ENCODE results near the gene RASSF4.

Gene RASSF4

DNA sequence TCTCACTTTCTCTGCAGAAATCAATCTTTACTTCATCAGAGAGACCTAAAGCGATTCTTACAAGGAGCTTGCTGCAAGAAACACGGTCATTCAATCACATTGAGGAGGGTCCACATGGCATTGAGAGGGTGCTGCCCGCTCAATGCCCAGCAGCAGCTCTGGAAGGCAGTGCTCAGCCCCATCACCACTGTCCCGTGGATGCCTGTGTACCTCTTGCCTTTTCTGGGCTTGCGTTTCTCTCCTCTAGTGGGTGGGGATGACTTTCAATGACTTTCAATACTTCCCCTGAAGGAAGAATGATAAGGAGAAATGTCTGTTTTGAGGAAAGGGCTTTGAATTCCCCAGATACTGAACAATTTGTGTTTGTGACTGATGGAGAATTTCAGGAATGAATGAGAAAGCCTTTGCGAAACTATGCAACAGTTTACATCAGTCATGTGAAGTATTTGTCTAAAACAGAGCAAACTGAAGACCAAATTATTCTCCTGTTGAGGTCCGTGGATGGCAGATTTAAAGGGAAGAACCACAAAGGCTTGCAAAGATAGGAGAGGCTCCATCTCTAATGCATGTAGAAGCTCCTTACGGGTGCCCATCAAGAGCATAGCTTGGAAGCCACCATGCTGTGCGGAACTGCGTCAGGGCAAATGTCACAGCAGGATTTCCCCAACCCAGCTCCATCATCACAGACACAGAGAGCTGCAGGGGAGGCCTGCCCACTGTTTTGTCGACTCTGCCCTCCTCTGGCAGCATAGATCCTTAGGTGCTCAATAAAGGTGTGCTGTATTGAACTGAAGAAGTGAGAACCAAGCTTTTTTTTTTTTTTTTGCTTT lies 34.5 kb downstream of the RASSF4 start:
- Histone ChIP-seq H3K4ac (ENCODE audit: low read length) (no peak overlapping the region), H3K9me3 (replicated peaks in 1 of 2; ENCODE audit: control insufficient read depth in 2 of 2, insufficient read depth in 1 of 2, low read depth in 1 of 2, low read length in 2 of 2) (no peaks in the 10 kb centered on the region), H2AK5ac (ENCODE audit: low read depth, low read length) (no peak overlapping the region), H3K4me2 (ENCODE audit: insufficient read depth, low read length, poor library complexity, severe bottlenecking) (no peak overlapping the region), H3K27ac (replicated peaks; ENCODE audit: low read length) (no peak overlapping the region), H3K4me1 (ENCODE audit: control insufficient read depth in 2 of 2, insufficient read depth in 1 of 2, low read depth in 1 of 2, low read length in 2 of 2) (peaks cover 0 to 15% of the 10 kb centered on the region in 2 donors), H2BK5ac (ENCODE audit: low read length) (no peak overlapping the region), H2BK120ac (ENCODE audit: low read depth, low read length) (no peak overlapping the region), H3K79me1 (ENCODE audit: low read depth, low read length) (no peaks in the 10 kb centered on the region), H2BK15ac (ENCODE audit: low read length) (no peak overlapping the region), H3K36me3 (replicated peaks in 1 of 2; ENCODE audit: control insufficient read depth in 2 of 2, insufficient read depth in 2 of 2, low read length in 2 of 2) (no peaks in the 10 kb centered on the region), H3K18ac (ENCODE audit: low read length) (no peak overlapping the region), H3K27me3 (ENCODE audit: control insufficient read depth in 3 of 3, insufficient read depth in 3 of 3, low read depth in 1 of 3, low read length in 3 of 3) (no peaks in the 10 kb centered on the region), H4K91ac (ENCODE audit: low read depth, low read length, poor library complexity) (no peak overlapping the region), H3K23ac (ENCODE audit: low read depth, low read length, poor library complexity) (no peak overlapping the region), H3K9ac (ENCODE audit: low read depth, low read length, poor library complexity) (no peak overlapping the region), H4K8ac (ENCODE audit: low read depth, low read length) (no peak overlapping the region), H2BK12ac (ENCODE audit: low read length) (no peak overlapping the region), H2AFZ (ENCODE audit: low read length) (no peak overlapping the region), H3K4me3 (ENCODE audit: low read length in 2 of 2) (no peak overlapping the region), H3K14ac (ENCODE audit: low read length) (no peak overlapping the region)
- no CpG with 5 or more reads among the region's 11 CpGs for WGBS, 2 donors (ENCODE audit: extremely low coverage in 2 of 2, insufficient read length in 2 of 2, insufficient replicate concordance in 1 of 2)
- DNase-seq (ENCODE audit: low spot score), result no peak

DNA sequence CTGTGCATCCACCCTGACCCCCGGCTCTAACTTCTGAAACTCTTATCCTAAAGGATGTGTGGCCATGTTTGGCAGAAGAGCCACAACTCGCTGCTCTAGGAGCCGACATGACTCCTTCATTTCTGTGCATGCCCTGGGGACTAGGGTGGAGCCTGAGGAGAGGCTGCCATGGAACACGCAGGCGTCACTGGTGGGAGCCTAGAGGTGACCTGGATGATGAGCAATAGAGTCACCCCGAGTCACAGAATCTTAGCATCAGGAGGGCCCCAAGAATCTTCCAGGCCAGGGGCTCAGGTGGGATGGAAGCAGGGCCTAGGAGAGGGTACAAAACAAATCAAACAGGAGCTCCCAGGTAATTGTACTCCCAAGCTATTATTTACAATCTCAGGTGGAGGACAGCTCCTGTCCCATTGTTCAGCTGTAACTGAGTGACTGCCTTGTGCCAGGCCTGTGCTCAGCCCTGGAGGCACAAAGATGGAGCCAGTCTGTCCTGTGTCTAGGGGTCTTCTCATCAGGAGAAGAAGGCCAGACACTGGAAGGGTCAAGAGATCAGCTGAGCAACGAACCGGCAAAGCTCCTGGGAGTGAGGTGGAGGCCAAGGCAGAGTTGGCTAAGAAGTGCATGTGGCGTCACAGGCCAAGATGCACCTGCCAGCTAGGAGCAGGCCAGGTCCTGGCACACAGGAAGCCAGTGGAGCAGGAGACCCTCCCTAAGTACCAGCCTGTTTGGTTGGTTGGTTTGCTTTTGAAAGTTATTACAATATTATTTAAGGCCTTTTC lies 35.3 kb downstream of the RASSF4 start:
- no peak overlapping the region for H3K4ac ChIP-seq (ENCODE audit: low read length)
- no peak overlapping the region for H2BK12ac ChIP-seq (ENCODE audit: low read length)
- H2BK15ac ChIP-seq (ENCODE audit: low read length), result no peak overlapping the region
- H4K91ac ChIP-seq (ENCODE audit: low read depth, low read length, poor library complexity), result no peak overlapping the region
- H3K23ac ChIP-seq (ENCODE audit: low read depth, low read length, poor library complexity), result no peak overlapping the region
- no peak overlapping the region for H3K18ac ChIP-seq (ENCODE audit: low read length)
- no peaks in the 10 kb centered on the region for H3K36me3 ChIP-seq (replicated peaks in 1 of 2; ENCODE audit: control insufficient read depth in 2 of 2, insufficient read depth in 2 of 2, low read length in 2 of 2)
- H3K4me1 ChIP-seq (ENCODE audit: control insufficient read depth in 2 of 2, insufficient read depth in 1 of 2, low read depth in 1 of 2, low read length in 2 of 2), result peaks cover 0 to 14% of the 10 kb centered on the region in 2 donors
- no peaks in the 10 kb centered on the region for H3K27me3 ChIP-seq (ENCODE audit: control insufficient read depth in 3 of 3, insufficient read depth in 3 of 3, low read depth in 1 of 3, low read length in 3 of 3)
- no peak overlapping the region for H2BK5ac ChIP-seq (ENCODE audit: low read length)
- H2AK5ac ChIP-seq (ENCODE audit: low read depth, low read length), result no peak overlapping the region
- WGBS, 2 donors (ENCODE audit: extremely low coverage in 2 of 2, insufficient read length in 2 of 2, insufficient replicate concordance in 1 of 2), result no CpG with 5 or more reads among the region's 9 CpGs
- H3K4me2 ChIP-seq (ENCODE audit: insufficient read depth, low read length, poor library complexity, severe bottlenecking), result no peak overlapping the region
- H4K8ac ChIP-seq (ENCODE audit: low read depth, low read length), result no peak overlapping the region
- no peak overlapping the region for H3K27ac ChIP-seq (replicated peaks; ENCODE audit: low read length)
- no peak overlapping the region for H2AFZ ChIP-seq (ENCODE audit: low read length)
- DNase-seq (ENCODE audit: low spot score), result no peak
- H3K9ac ChIP-seq (ENCODE audit: low read depth, low read length, poor library complexity), result no peak overlapping the region
- no peak overlapping the region for H3K4me3 ChIP-seq (ENCODE audit: low read length in 2 of 2)
- no peaks in the 10 kb centered on the region for H3K79me1 ChIP-seq (ENCODE audit: low read depth, low read length)
- no peaks in the 10 kb centered on the region for H3K9me3 ChIP-seq (replicated peaks in 1 of 2; ENCODE audit: control insufficient read depth in 2 of 2, insufficient read depth in 1 of 2, low read depth in 1 of 2, low read length in 2 of 2)
- H2BK120ac ChIP-seq (ENCODE audit: low read depth, low read length), result no peak overlapping the region
- H3K14ac ChIP-seq (ENCODE audit: low read length), result no peak overlapping the region

DNA sequence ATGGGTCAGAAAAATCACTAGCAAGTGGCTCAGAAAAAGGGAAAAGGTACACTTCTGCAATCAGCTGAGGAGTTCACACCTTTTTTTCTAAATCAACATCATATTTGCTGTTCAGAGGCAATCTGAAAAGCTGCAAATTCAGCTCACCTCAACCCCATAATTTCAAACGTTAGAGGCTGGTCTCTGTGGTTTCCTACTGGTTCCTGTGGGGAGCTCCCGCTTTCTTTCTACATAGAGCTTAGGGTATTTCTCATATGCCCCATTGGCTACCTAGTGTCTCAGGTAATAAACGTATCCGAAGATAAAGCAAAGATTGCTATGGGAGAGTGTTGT lies 35.9 kb downstream of the RASSF4 start:
- Histone ChIP-seq H3K14ac (ENCODE audit: low read length) (no peak overlapping the region), H4K91ac (ENCODE audit: low read depth, low read length, poor library complexity) (no peak overlapping the region), H3K4me1 (ENCODE audit: control insufficient read depth in 2 of 2, insufficient read depth in 1 of 2, low read depth in 1 of 2, low read length in 2 of 2) (peaks cover 5 to 11% of the 10 kb centered on the region in 2 donors), H2BK5ac (ENCODE audit: low read length) (no peak overlapping the region), H3K36me3 (replicated peaks in 1 of 2; ENCODE audit: control insufficient read depth in 2 of 2, insufficient read depth in 2 of 2, low read length in 2 of 2) (no peaks in the 10 kb centered on the region), H2BK120ac (ENCODE audit: low read depth, low read length) (no peak overlapping the region), H3K27me3 (ENCODE audit: control insufficient read depth in 3 of 3, insufficient read depth in 3 of 3, low read depth in 1 of 3, low read length in 3 of 3) (no peaks in the 10 kb centered on the region), H3K18ac (ENCODE audit: low read length) (no peak overlapping the region), H3K27ac (replicated peaks; ENCODE audit: low read length) (no peak overlapping the region), H3K79me1 (ENCODE audit: low read depth, low read length) (no peaks in the 10 kb centered on the region), H2BK15ac (ENCODE audit: low read length) (no peak overlapping the region), H2BK12ac (ENCODE audit: low read length) (no peak overlapping the region), H3K9ac (ENCODE audit: low read depth, low read length, poor library complexity) (no peak overlapping the region), H3K23ac (ENCODE audit: low read depth, low read length, poor library complexity) (no peak overlapping the region), H2AFZ (ENCODE audit: low read length) (no peak overlapping the region), H3K4me2 (ENCODE audit: insufficient read depth, low read length, poor library complexity, severe bottlenecking) (no peak overlapping the region), H4K8ac (ENCODE audit: low read depth, low read length) (no peak overlapping the region), H3K9me3 (replicated peaks in 1 of 2; ENCODE audit: control insufficient read depth in 2 of 2, insufficient read depth in 1 of 2, low read depth in 1 of 2, low read length in 2 of 2) (no peaks in the 10 kb centered on the region), H3K4ac (ENCODE audit: low read length) (no peak overlapping the region), H2AK5ac (ENCODE audit: low read depth, low read length) (no peak overlapping the region), H3K4me3 (ENCODE audit: low read length in 2 of 2) (no peak overlapping the region)
- no peak for DNase-seq (ENCODE audit: low spot score)
- WGBS, 2 donors (ENCODE audit: extremely low coverage in 2 of 2, insufficient read length in 2 of 2, insufficient replicate concordance in 1 of 2), result no CpG with 5 or more reads among the region's 4 CpGs

DNA sequence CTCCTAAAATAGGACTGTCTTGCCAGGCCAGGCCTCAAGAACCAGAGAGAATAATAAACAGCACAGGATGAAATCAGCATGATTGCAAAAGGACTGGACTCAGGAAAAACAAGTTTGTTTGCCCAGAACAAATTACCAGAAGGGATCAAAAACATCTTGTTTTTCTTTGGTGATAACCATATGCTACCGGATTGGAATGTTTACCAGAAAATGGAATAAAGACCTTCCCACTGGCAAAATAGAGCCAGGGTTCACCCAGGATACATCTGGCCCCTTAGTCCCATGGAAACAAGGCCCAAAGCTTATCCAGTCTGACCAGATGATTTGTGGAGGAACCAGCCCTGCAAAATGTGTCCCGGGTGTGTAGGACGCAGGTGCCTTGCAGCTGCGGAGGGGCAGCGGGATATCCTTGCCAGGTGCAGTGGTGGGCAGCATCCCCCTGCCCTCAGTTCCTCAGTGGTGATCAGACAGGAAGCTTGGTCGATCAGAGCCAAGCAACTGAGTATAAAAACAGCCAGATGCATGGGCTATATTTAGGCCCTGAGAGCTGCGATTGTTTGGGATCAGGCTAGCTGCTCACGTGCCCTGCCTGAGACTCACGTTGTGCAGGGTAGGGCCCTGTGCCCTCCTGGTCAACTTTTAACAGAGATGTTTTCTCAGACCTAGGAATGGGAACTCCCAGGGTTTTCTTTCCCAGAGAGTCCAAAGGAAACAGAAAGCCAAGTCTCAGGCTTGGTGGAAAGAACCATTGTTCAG lies 36.5 kb downstream of the RASSF4 start:
- no peak overlapping the region for H3K4ac ChIP-seq (ENCODE audit: low read length)
- H3K27me3 ChIP-seq (ENCODE audit: control insufficient read depth in 3 of 3, insufficient read depth in 3 of 3, low read depth in 1 of 3, low read length in 3 of 3), result no peaks in the 10 kb centered on the region
- WGBS, 2 donors (ENCODE audit: extremely low coverage in 2 of 2, insufficient read length in 2 of 2, insufficient replicate concordance in 1 of 2), result no CpG with 5 or more reads among the region's 9 CpGs
- no peaks in the 10 kb centered on the region for H3K36me3 ChIP-seq (replicated peaks in 1 of 2; ENCODE audit: control insufficient read depth in 2 of 2, insufficient read depth in 2 of 2, low read length in 2 of 2)
- no peak overlapping the region for H3K9ac ChIP-seq (ENCODE audit: low read depth, low read length, poor library complexity)
- H2BK5ac ChIP-seq (ENCODE audit: low read length), result no peak overlapping the region
- no peak overlapping the region for H3K4me3 ChIP-seq (ENCODE audit: low read length in 2 of 2)
- H3K18ac ChIP-seq (ENCODE audit: low read length), result no peak overlapping the region
- no peak overlapping the region for H4K8ac ChIP-seq (ENCODE audit: low read depth, low read length)
- H3K9me3 ChIP-seq (replicated peaks in 1 of 2; ENCODE audit: control insufficient read depth in 2 of 2, insufficient read depth in 1 of 2, low read depth in 1 of 2, low read length in 2 of 2), result no peaks in the 10 kb centered on the region
- H2BK120ac ChIP-seq (ENCODE audit: low read depth, low read length), result no peak overlapping the region
- no peak for DNase-seq (ENCODE audit: low spot score)
- H2BK12ac ChIP-seq (ENCODE audit: low read length), result no peak overlapping the region
- H2BK15ac ChIP-seq (ENCODE audit: low read length), result no peak overlapping the region
- no peak overlapping the region for H2AK5ac ChIP-seq (ENCODE audit: low read depth, low read length)
- no peak overlapping the region for H4K91ac ChIP-seq (ENCODE audit: low read depth, low read length, poor library complexity)
- H2AFZ ChIP-seq (ENCODE audit: low read length), result peak overlapping the region; percentile 17
- no peak overlapping the region for H3K27ac ChIP-seq (replicated peaks; ENCODE audit: low read length)
- peaks cover 5 to 6% of the 10 kb centered on the region in 2 donors for H3K4me1 ChIP-seq (ENCODE audit: control insufficient read depth in 2 of 2, insufficient read depth in 1 of 2, low read depth in 1 of 2, low read length in 2 of 2)
- no peak overlapping the region for H3K14ac ChIP-seq (ENCODE audit: low read length)
- no peaks in the 10 kb centered on the region for H3K79me1 ChIP-seq (ENCODE audit: low read depth, low read length)
- no peak overlapping the region for H3K4me2 ChIP-seq (ENCODE audit: insufficient read depth, low read length, poor library complexity, severe bottlenecking)
- no peak overlapping the region for H3K23ac ChIP-seq (ENCODE audit: low read depth, low read length, poor library complexity)
